ENCODE measurements around the gene KLHL33.

Gene KLHL33

DNA sequence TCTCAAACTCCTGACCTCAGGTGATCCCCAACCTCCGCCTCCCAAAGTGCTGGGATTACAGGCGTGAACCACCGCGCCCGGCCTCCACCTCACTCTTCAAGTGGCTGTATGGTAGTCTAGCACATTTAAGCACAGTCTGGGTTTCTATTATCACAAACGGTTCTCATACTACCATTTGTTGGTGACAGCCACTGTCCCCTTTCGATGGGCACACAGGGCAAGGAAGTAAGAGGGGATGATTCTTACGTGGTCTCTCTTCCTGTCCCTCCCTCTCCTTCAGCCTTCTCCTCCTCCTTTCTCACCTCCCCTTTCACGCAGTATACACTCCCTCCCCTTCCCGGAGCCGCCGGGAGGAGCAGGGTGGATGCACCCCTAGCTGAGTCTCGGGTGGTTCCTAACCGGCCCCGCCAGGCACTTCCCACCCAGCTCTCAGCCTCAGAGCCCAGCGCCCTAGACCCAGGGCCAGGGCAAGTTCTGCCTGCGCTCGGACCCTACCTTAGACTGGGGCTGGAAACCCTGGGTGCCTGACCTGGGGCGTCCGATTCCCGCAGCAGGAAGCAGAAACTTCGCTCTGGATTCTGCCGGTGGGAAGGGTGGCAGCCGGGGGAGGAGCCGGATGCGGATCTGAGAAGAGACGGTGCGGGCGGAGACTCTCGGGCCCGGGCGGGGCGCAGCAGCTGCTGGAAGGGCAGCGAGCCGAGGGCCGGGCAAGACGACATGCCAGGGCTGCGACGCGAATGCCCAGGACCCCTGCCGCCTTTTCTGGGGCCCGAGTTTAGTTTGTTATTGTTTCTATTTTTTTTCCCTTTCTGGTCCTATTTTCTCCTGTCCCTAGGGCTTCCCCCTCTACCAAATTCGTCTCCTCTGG, 22.9 kb downstream of the KLHL33 start, which contains the start of gene TEP1:
TSS of gene TEP1 (minus strand) at position 626 of the 868 bp plus-strand sequence. CDS start 5,062 bp downstream, outside the sequence.
- Histone ChIP-seq H3F3A (ENCODE audit: insufficient read depth) (peaks cover 16% of the 10 kb centered on the region; the same call in 1 of the 2 replicates), H3K9me2 (replicated peaks; ENCODE audit: insufficient read depth, low read length) (no peaks in the 10 kb centered on the region), H3K4me3 (ENCODE audit: insufficient read depth, low read length, poor library complexity, severe bottlenecking) (peak within 1 kb of the TSS; percentile 84), H3K36me3 (ENCODE audit: low read length) (no peaks in the 10 kb centered on the region), H3K4me2 (ENCODE audit: low read depth, low read length, poor library complexity, severe bottlenecking) (peak within 1 kb of the TSS; percentile 97), H3K79me2 (ENCODE audit: insufficient read depth, low read length) (peaks cover 11% of the 10 kb centered on the region), H3K27ac (ENCODE audit: low read depth, low read length) (peak within 1 kb of the TSS; percentile 59), H3K27me3 (ENCODE audit: low read length) (no peaks in the 10 kb centered on the region), H2AFZ (ENCODE audit: low read depth, low read length, severe bottlenecking) (peak within 1 kb of the TSS; percentile 95), H3K9me3 (ENCODE audit: insufficient read depth, low read length) (no peaks in the 10 kb centered on the region), H4K20me1 (ENCODE audit: low read depth, low read length) (no peaks in the 10 kb centered on the region), H3K9ac (ENCODE audit: low read length) (peak within 1 kb of the TSS; percentile 86)
- TF ChIP-seq EZH2phosphoT487 (conservative IDR thresholded peaks at IDR 0.05; ENCODE audit: low read length): no peak
- TF ChIP-seq, protein P1, sequence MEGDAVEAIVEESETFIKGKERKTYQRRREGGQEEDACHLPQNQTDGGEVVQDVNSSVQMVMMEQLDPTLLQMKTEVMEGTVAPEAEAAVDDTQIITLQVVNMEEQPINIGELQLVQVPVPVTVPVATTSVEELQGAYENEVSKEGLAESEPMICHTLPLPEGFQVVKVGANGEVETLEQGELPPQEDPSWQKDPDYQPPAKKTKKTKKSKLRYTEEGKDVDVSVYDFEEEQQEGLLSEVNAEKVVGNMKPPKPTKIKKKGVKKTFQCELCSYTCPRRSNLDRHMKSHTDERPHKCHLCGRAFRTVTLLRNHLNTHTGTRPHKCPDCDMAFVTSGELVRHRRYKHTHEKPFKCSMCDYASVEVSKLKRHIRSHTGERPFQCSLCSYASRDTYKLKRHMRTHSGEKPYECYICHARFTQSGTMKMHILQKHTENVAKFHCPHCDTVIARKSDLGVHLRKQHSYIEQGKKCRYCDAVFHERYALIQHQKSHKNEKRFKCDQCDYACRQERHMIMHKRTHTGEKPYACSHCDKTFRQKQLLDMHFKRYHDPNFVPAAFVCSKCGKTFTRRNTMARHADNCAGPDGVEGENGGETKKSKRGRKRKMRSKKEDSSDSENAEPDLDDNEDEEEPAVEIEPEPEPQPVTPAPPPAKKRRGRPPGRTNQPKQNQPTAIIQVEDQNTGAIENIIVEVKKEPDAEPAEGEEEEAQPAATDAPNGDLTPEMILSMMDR (IDR thresholded peaks at IDR 0.05; ENCODE audit: insufficient read depth, low read length, poor library complexity, severe bottlenecking): no peak

DNA sequence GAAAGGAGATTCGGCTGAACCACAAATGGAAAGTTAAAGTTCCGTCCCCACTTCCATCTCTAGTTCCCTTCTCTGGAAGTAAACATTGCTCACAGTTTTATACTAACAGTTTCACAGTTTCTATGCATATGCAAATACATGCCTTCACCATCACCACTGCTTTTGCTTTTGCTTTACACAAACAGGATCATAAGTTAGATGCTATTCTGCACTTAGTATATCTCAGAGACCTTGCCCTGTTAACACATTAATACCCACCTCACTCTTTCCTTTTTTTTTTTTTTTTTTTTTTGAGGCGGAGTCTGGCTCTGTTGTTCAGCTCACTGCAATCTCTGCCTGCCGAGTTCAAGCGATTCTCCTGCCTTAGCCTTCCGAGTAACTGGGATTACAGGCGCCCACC, 23.6 kb downstream of the KLHL33 start:
- H2AFZ ChIP-seq (ENCODE audit: low read depth, low read length, severe bottlenecking): peak overlapping the region; percentile 95
- H4K20me1 ChIP-seq (ENCODE audit: low read depth, low read length): no peaks in the 10 kb centered on the region
- H3K79me2 ChIP-seq (ENCODE audit: insufficient read depth, low read length): peaks cover 11% of the 10 kb centered on the region

DNA sequence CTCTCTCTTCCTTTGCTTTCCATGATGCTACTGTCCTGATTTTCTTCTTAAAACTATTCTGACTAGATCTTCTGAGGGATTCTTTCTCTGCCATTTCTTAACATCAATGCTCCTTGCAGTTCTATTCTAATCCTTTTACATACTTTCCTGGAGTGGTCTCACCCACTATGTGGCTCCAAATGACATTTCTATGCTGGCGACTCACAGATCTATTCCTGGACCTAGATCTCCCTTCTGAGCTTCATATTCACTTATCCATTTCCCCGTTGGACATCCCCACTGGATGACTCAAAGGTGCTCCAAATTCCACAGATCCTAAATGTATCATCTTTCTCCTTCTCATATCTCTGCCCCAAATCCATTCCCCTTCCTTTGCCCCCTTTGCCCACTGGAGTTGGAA, 26.7 kb downstream of the KLHL33 start:
- no peak overlapping the region for H3K4me2 ChIP-seq (ENCODE audit: low read depth, low read length, poor library complexity, severe bottlenecking)
- H3K9me2 ChIP-seq (replicated peaks; ENCODE audit: insufficient read depth, low read length): no peaks in the 10 kb centered on the region
- H3K36me3 ChIP-seq (ENCODE audit: low read length): no peaks in the 10 kb centered on the region
- no peak overlapping the region for H3K4me3 ChIP-seq (ENCODE audit: insufficient read depth, low read length, poor library complexity, severe bottlenecking)
- no peak overlapping the region for H2AFZ ChIP-seq (ENCODE audit: low read depth, low read length, severe bottlenecking)
- no peak for TF ChIP-seq EZH2phosphoT487 (conservative IDR thresholded peaks at IDR 0.05; ENCODE audit: low read length)
- no peak overlapping the region for H3K9ac ChIP-seq (ENCODE audit: low read length)
- no peaks in the 10 kb centered on the region for H3K9me3 ChIP-seq (ENCODE audit: insufficient read depth, low read length)
- no peaks in the 10 kb centered on the region for H4K20me1 ChIP-seq (ENCODE audit: low read depth, low read length)
- H3K27me3 ChIP-seq (ENCODE audit: low read length): no peaks in the 10 kb centered on the region
- H3K79me2 ChIP-seq (ENCODE audit: insufficient read depth, low read length): peaks cover 11% of the 10 kb centered on the region
- peaks cover 13% of the 10 kb centered on the region; the same call in 1 of the 2 replicates for H3F3A ChIP-seq (ENCODE audit: insufficient read depth)
- H3K27ac ChIP-seq (ENCODE audit: low read depth, low read length): no peak overlapping the region

More for the DNA sequence above, 23.6 kb downstream of the KLHL33 start:
- Histone ChIP-seq H3K9ac (ENCODE audit: low read length) (peak overlapping the region; percentile 86), H3K4me2 (ENCODE audit: low read depth, low read length, poor library complexity, severe bottlenecking) (peak overlapping the region; percentile 97), H3K27ac (ENCODE audit: low read depth, low read length) (no peak overlapping the region), H3K27me3 (ENCODE audit: low read length) (no peaks in the 10 kb centered on the region), H3K9me2 (replicated peaks; ENCODE audit: insufficient read depth, low read length) (no peaks in the 10 kb centered on the region), H3F3A (ENCODE audit: insufficient read depth) (peaks cover 16% of the 10 kb centered on the region; the same call in 1 of the 2 replicates), H3K4me3 (ENCODE audit: insufficient read depth, low read length, poor library complexity, severe bottlenecking) (peak overlapping the region; percentile 84), H3K36me3 (ENCODE audit: low read length) (no peaks in the 10 kb centered on the region), H3K9me3 (ENCODE audit: insufficient read depth, low read length) (no peaks in the 10 kb centered on the region)
- TF ChIP-seq, protein P1 (IDR thresholded peaks at IDR 0.05; ENCODE audit: insufficient read depth, low read length, poor library complexity, severe bottlenecking): no peak
- TF ChIP-seq EZH2phosphoT487 (conservative IDR thresholded peaks at IDR 0.05; ENCODE audit: low read length): no peak

DNA sequence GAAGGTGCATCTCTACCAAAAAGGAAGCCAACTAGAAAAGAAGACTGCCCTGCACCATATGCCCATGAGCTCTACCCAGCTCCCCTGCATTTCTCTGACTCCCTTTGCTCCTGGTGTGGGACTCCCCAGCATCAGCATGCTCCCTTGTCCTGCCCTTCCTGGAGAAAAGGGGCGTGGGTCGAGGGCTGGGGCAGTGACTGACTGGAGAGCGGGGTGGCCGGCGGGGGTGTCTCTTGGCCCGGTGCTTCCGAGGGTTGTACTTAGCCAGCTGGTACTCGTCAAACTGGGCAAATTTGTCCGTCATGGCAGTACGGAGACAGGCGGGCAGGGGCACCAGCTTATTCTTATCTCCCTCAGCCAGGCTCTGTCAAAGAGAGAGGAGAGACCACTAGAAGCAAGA, 32.4 kb downstream of the KLHL33 start:
- H3K9me2 ChIP-seq (replicated peaks; ENCODE audit: insufficient read depth, low read length): no peaks in the 10 kb centered on the region
- no peaks in the 10 kb centered on the region for H3K27me3 ChIP-seq (ENCODE audit: low read length)
- no peaks in the 10 kb centered on the region for H3K79me2 ChIP-seq (ENCODE audit: insufficient read depth, low read length)
- TF ChIP-seq EZH2phosphoT487 (conservative IDR thresholded peaks at IDR 0.05; ENCODE audit: low read length): no peak
- TF ChIP-seq, protein P1 (IDR thresholded peaks at IDR 0.05; ENCODE audit: insufficient read depth, low read length, poor library complexity, severe bottlenecking): no peak
- H4K20me1 ChIP-seq (ENCODE audit: low read depth, low read length): no peaks in the 10 kb centered on the region
- no peak overlapping the region for H3K27ac ChIP-seq (ENCODE audit: low read depth, low read length)
- no peak overlapping the region for H3K4me2 ChIP-seq (ENCODE audit: low read depth, low read length, poor library complexity, severe bottlenecking)
- H3K36me3 ChIP-seq (ENCODE audit: low read length): no peaks in the 10 kb centered on the region; the same call in 1 of the 2 replicates
- H3K4me3 ChIP-seq (ENCODE audit: insufficient read depth, low read length, poor library complexity, severe bottlenecking): no peak overlapping the region
- no peak overlapping the region for H3K9ac ChIP-seq (ENCODE audit: low read length)
- H3K9me3 ChIP-seq (ENCODE audit: insufficient read depth, low read length): no peaks in the 10 kb centered on the region
- H2AFZ ChIP-seq (ENCODE audit: low read depth, low read length, severe bottlenecking): no peak overlapping the region
- H3F3A ChIP-seq (ENCODE audit: insufficient read depth): no peaks in the 10 kb centered on the region

All from SU-DHL-6 (cell line).